ENCODE data around the gene SETD4.

DNA sequence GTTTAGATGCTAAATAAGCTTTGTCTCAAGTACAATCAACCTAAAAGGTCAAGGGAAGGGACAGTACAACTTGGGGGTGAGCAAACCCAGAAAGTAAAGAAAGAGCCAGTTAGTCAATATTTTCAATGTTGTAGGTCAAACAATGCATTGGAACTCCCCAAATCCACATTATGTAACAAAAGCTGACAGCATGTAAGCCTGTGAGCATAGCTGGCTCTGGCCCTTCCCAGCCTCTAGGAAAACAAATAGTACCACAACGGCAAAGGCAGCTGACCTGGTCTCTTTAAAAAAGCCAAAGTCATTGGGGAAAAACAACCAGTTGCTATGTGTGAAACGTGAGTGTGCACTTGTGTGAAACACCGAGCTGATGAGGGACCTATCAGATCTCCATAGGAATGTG, 12.9 kb upstream of the SETD4 start:
- TF ChIP-seq, protein P1, sequence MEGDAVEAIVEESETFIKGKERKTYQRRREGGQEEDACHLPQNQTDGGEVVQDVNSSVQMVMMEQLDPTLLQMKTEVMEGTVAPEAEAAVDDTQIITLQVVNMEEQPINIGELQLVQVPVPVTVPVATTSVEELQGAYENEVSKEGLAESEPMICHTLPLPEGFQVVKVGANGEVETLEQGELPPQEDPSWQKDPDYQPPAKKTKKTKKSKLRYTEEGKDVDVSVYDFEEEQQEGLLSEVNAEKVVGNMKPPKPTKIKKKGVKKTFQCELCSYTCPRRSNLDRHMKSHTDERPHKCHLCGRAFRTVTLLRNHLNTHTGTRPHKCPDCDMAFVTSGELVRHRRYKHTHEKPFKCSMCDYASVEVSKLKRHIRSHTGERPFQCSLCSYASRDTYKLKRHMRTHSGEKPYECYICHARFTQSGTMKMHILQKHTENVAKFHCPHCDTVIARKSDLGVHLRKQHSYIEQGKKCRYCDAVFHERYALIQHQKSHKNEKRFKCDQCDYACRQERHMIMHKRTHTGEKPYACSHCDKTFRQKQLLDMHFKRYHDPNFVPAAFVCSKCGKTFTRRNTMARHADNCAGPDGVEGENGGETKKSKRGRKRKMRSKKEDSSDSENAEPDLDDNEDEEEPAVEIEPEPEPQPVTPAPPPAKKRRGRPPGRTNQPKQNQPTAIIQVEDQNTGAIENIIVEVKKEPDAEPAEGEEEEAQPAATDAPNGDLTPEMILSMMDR (IDR thresholded peaks at IDR 0.05): no peak
- no peak for TF ChIP-seq REST (IDR thresholded peaks at IDR 0.05; ENCODE audit: insufficient read depth in 1 of 2, low read depth in 2 of 2, low read length in 1 of 2)
- no peak for TF ChIP-seq SIN3A (IDR thresholded peaks at IDR 0.05; ENCODE audit: borderline replicate concordance, insufficient read depth, low read depth, low read length)
- no peak for TF ChIP-seq POLR2AphosphoS5 (IDR thresholded peaks at IDR 0.05; ENCODE audit: low read depth, low read length)
